Hepatocyte (in vitro differentiated cells): ENCODE measurements around the gene CALHM1. TPM values are rescaled to one million over a fixed set of nuclear protein-coding genes. Genes with fewer than 3 reads are reported as not detected.

Experiments used
- DNase-seq: peaks from one replicate; pipeline ENCODE4 v3.0.0-alpha.2; 2016; ENCODE audit warnings: low spot score
- H2AFZ ChIP-seq: fragments of 200-600 bp; sonication (generic); 2 replicates; pipeline ENCODE4 v1.6.0; 2016; ENCODE audit warnings: antibody characterized with exemption, mild to moderate bottlenecking
- H3K27ac ChIP-seq: fragments of 200-600 bp; sonication (generic); 2 replicates; pipeline ENCODE4 v1.5.1; 2016; ENCODE audit warnings: mild to moderate bottlenecking
- H3K27me3 ChIP-seq: fragments of 200-600 bp; sonication (generic); 2 replicates; pipeline ENCODE4 v1.6.1; 2016
- H3K36me3 ChIP-seq: fragments of 200-600 bp; sonication (generic); replicated peaks from 2 replicates; pipeline ENCODE4 v1.5.1; 2016; ENCODE audit warnings: low read depth; ENCODE audit not compliant: insufficient read depth
- H3K4me1 ChIP-seq: fragments of 200-600 bp; sonication (generic); 2 replicates; pipeline ENCODE4 v1.5.1; 2016; ENCODE audit warnings: mild to moderate bottlenecking, moderate library complexity; ENCODE audit not compliant: insufficient read depth
- H3K4me2 ChIP-seq: fragments of 200-600 bp; sonication (generic); 2 replicates; pipeline ENCODE4 v1.6.0; 2016
- H3K4me3 ChIP-seq: fragments of 200-600 bp; sonication (generic); 2 replicates; pipeline ENCODE4 v1.5.1; 2016; ENCODE audit warnings: mild to moderate bottlenecking
- H3K79me2 ChIP-seq: fragments of 200-600 bp; sonication (generic); 2 replicates; pipeline ENCODE4 v1.6.0; 2017; ENCODE audit warnings: mild to moderate bottlenecking
- H3K9me2 ChIP-seq: fragments of 200-600 bp; sonication (generic); replicated peaks from 2 replicates; pipeline ENCODE4 v1.6.0; 2017; ENCODE audit warnings: mild to moderate bottlenecking; ENCODE audit not compliant: insufficient read depth
- H3K9me3 ChIP-seq: fragments of 200-600 bp; sonication (generic); 2 replicates; pipeline ENCODE4 v1.5.1; 2016; ENCODE audit warnings: low read depth, mild to moderate bottlenecking
- H4K20me1 ChIP-seq: fragments of 200-600 bp; sonication (generic); 2 replicates; pipeline ENCODE4 v1.6.0; 2016; ENCODE audit warnings: mild to moderate bottlenecking; ENCODE audit not compliant: insufficient read depth, poor library complexity, severe bottlenecking
- EZH2 ChIP-seq: fragments of 200-600 bp; sonication (generic); IDR thresholded peaks from 2 replicates; pipeline ENCODE4 v1.6.1; 2016; ENCODE audit warnings: antibody characterized with exemption, mild to moderate bottlenecking, borderline replicate concordance
- EZH2phosphoT487 ChIP-seq: fragments of 200-600 bp; sonication (generic); IDR thresholded peaks from one replicate; pipeline ENCODE4 v1.6.1; 2018; ENCODE audit warnings: antibody characterized with exemption, mild to moderate bottlenecking, low read depth, moderate library complexity; ENCODE audit not compliant: unreplicated experiment, severe bottlenecking
- WGBS: methylation state at CpG from one replicate; pipeline ENCODE4 v1.1.6; 2016; ENCODE audit warnings: low lambda C conversion rate; ENCODE audit errors: missing lambda C conversion rate; 5-methylcytosine and 5-hydroxymethylcytosine counted together
- polyA plus RNA-seq: library from polyadenylated mRNA; unstranded; fragments of >200 nt; fragmentation: Nextera tagmentation; extraction: Ambion mirVana; gene quantifications from 2 replicates; pipeline ENCODE4 v1.2.1, GENCODE V29; 2016
- total RNA-seq: library from RNA; depleted of rRNA; stranded (reverse); fragments of >200 nt; gene quantifications from 2 replicates; pipeline ENCODE4 v1.2.3, GENCODE V29; 2014
- TF ChIP-seq, protein P1 (sequence below): fragments of 200-600 bp; sonication (generic); IDR thresholded peaks from 2 replicates; pipeline ENCODE4 v1.5.1; 2016; ENCODE audit warnings: antibody characterized with exemption, mild to moderate bottlenecking; ENCODE audit not compliant: poor library complexity

The CALHM1 gene
- total and polyA plus RNA-seq, 2 experiments from 2014 or later, result 0.11 TPM; not detected in 1

DNA sequence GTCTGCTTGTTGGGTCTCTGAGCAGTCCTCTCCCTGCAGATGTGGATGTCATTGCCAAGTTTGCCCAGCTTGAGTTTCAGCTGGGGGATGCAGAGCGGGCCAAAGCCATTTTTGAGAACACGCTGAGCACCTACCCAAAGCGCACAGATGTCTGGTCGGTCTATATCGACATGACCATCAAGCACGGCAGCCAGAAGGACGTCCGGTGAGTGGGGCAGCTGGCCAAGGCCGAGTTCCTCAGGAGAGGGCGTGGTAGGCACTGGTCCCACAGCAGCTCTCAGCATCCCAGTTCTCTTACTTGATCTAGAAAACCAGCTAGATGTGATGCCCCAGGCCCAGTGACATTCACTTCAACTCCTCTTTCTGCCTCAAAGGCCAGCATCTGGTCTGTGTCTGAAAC is 14.2 kb downstream of the CALHM1 start:
- 95% methylated on average over 10 of the region's 10 CpGs for WGBS
- Histone ChIP-seq H3K36me3 (no peaks in the 10 kb centered on the region), H3K4me3 (no peak overlapping the region), H3K9me2 (no peaks in the 10 kb centered on the region), H2AFZ (no peak overlapping the region), H3K27ac (no peak overlapping the region), H3K27me3 (no peaks in the 10 kb centered on the region), H3K9me3 (no peaks in the 10 kb centered on the region), H3K4me1 (no peaks in the 10 kb centered on the region), H3K4me2 (no peak overlapping the region), H4K20me1 (no peaks in the 10 kb centered on the region), H3K79me2 (no peaks in the 10 kb centered on the region)
- no peak for TF ChIP-seq EZH2
- no peak for TF ChIP-seq EZH2phosphoT487
- TF ChIP-seq, protein P1, sequence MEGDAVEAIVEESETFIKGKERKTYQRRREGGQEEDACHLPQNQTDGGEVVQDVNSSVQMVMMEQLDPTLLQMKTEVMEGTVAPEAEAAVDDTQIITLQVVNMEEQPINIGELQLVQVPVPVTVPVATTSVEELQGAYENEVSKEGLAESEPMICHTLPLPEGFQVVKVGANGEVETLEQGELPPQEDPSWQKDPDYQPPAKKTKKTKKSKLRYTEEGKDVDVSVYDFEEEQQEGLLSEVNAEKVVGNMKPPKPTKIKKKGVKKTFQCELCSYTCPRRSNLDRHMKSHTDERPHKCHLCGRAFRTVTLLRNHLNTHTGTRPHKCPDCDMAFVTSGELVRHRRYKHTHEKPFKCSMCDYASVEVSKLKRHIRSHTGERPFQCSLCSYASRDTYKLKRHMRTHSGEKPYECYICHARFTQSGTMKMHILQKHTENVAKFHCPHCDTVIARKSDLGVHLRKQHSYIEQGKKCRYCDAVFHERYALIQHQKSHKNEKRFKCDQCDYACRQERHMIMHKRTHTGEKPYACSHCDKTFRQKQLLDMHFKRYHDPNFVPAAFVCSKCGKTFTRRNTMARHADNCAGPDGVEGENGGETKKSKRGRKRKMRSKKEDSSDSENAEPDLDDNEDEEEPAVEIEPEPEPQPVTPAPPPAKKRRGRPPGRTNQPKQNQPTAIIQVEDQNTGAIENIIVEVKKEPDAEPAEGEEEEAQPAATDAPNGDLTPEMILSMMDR, result no peak
- DNase-seq, result no peak

DNA sequence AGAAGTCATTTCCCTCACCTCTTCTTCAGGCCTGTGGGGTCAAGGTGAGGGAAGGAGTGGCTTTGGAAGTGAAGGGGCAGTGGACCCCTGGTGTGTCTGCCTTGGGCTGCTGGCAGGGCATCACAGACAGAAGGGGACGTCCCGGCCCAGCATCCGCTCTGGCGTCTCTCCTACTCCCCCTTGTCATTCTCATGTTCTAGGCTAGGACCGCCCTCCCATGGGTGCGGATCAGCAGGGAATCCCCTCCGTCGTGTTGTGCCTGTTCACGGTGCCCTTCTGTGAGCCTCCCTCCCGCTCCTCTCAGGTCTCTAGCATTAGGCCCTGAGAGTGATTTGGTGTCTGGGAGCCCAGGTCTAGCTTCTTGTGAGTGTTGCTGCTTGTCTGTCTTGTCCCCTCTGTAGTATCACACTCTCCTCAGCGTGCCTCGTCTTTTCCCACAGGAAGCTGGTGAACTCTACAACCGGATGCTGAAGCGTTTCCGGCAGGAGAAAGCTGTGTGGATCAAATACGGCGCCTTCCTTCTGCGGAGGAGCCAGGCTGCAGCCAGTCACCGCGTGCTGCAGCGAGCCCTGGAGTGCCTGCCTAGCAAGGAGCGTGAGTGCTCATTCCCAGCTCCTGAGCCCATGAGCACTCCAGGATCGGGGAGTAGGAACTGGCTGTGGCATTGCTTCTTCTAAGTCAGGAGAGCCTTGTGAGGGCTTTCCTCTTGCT is 15.1 kb downstream of the CALHM1 start:
- no peak overlapping the region for H2AFZ ChIP-seq
- no peak overlapping the region for H3K4me3 ChIP-seq
- H3K27me3 ChIP-seq, result no peaks in the 10 kb centered on the region
- no peaks in the 10 kb centered on the region for H4K20me1 ChIP-seq
- no peaks in the 10 kb centered on the region for H3K36me3 ChIP-seq
- H3K27ac ChIP-seq, result no peak overlapping the region
- H3K4me2 ChIP-seq, result no peak overlapping the region
- H3K79me2 ChIP-seq, result no peaks in the 10 kb centered on the region
- no peaks in the 10 kb centered on the region for H3K9me2 ChIP-seq
- WGBS, result 96% methylated on average over 23 of the region's 23 CpGs
- no peak for DNase-seq
- no peak for TF ChIP-seq EZH2phosphoT487
- no peak for TF ChIP-seq EZH2
- TF ChIP-seq, protein P1, result no peak
- H3K4me1 ChIP-seq, result no peaks in the 10 kb centered on the region
- H3K9me3 ChIP-seq, result no peaks in the 10 kb centered on the region

DNA sequence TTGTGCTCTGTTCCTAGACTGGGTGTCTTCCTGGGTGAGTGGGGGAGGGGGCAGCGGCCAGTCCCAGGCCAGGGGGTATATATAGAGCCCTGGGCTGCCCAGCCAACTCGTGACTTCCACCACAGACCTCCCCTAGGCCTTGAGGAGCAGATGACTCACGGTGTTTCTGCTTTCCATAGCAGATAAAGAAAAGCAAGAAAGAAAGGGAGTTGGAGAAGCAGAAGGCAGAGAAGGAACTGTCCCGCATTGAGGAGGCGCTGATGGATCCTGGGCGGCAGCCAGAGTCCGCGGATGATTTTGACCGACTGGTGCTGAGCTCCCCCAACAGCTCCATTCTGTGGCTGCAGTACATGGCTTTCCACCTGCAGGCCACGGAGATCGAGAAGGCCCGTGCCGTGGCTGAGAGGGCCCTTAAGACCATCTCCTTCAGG is 16.7 kb downstream of the CALHM1 start:
- 89% methylated on average over 13 of the region's 13 CpGs for WGBS
- H3K4me1 ChIP-seq, result no peaks in the 10 kb centered on the region
- H3K36me3 ChIP-seq, result no peaks in the 10 kb centered on the region
- no peaks in the 10 kb centered on the region for H4K20me1 ChIP-seq
- no peak overlapping the region for H3K27ac ChIP-seq
- no peaks in the 10 kb centered on the region for H3K9me2 ChIP-seq
- no peak overlapping the region for H2AFZ ChIP-seq
- TF ChIP-seq EZH2 (no peak), EZH2phosphoT487 (no peak)
- TF ChIP-seq, protein P1, result no peak
- no peaks in the 10 kb centered on the region for H3K9me3 ChIP-seq
- H3K4me2 ChIP-seq, result no peak overlapping the region
- peak; percentile 55 for DNase-seq
- no peak overlapping the region for H3K4me3 ChIP-seq
- H3K79me2 ChIP-seq, result no peaks in the 10 kb centered on the region
- no peaks in the 10 kb centered on the region for H3K27me3 ChIP-seq
